Measurements from ENCODE around the gene PRKG1.

GRCh38 chr10:51510231-51510630 is 435.9 kb downstream of the PRKG1 start:
- TF ChIP-seq EZH2 (IDR thresholded peaks at IDR 0.05; ENCODE audit: low read depth, unreplicated experiment) = no peak
- TF ChIP-seq CTCF (conservative IDR thresholded peaks at IDR 0.05; ENCODE audit: low read depth in 2 of 2) = no peak
- no peak for TF ChIP-seq ZNF331 (CRISPR knock-in tag; IDR thresholded peaks at IDR 0.05; ENCODE audit: low read depth)
- no peak for TF ChIP-seq EZH2phosphoT487 (IDR thresholded peaks at IDR 0.05; ENCODE audit: unreplicated experiment)
- TF ChIP-seq CREB1 (CRISPR knock-in tag; IDR thresholded peaks at IDR 0.05; ENCODE audit: low read depth) = no peak
- TF ChIP-seq POLR2AphosphoS5 (IDR thresholded peaks at IDR 0.05; ENCODE audit: low read depth) = no peak
- TF ChIP-seq ZNF462 (CRISPR knock-in tag; IDR thresholded peaks at IDR 0.05) = no peak

Data from GM23338 (cell line).